Effector CD8-positive, alpha-beta T cell (primary cell): Measurements from ENCODE around the gene DMD.

Experiments used
- DNase-seq: peaks from one replicate; lab custom pipeline; 2025; lab: John Stamatoyannopoulos, UW

DMD gene

DNA sequence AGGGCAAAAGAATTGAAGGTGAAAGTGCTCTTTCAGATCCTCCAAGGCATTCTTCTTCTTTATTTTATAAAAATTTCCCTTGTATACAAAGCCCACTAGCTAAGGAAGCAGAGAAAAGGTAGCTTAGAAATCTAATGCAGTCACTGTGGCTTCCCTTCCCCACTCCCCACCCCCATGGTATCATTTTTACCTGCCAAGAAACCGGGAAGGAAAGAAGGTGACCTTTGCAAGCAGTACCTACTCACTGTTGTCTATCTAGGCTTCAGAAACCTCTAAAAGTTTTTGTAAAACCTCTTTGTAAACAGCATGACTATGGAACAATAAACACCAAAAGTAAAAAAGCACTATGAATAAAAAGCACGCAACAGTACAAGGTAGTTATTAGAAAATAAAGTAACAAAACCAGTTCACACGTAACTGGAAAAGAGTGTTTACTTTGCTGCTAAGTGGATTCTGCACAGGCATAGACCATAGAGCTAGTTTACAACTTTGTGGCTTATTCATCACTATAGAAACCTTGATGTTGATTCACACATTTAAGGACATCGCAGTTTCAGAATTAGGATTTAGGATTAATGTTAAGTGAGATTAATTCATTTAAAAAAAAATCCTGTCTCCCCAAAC lies 2029.9 kb downstream of the DMD start:
- DNase-seq, result no peak

DNA sequence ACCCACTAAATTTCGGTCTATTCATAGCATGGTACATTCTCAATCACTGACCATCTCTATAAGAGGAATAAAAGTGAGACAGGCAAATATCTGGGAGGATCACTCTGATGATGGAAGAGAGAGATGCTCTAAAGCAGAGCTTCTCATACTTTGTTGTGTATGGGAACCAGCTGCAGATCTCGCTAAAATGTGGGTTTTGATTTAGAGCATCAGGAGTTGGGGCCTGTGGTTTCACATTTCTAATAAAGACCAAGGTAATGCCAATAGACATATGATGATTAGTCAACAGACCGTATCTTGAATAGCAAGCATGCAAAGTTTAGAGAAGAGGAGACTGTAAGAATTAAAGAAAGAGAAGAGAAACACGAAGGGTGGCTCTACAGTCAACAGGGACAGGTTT lies 2032.1 kb downstream of the DMD start:
- no peak for DNase-seq

DNA sequence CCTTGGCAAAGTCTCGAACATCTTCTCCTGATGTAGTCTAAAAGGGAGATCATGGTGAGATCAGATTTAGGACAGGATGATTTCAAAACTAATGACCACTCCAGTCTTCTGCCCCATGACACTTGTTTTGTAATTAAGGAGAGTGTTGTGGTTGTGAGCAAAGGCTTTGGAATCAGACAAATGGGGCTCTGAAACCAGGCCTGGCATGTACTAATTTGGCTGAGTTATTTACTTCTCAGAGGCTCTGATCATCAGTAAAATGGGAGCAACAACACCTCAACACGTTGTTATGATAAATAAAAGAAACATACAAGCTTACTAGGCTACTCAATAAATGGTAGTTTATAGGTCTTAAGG lies 2032.6 kb downstream of the DMD start:
- DNase-seq, result no peak

DNA sequence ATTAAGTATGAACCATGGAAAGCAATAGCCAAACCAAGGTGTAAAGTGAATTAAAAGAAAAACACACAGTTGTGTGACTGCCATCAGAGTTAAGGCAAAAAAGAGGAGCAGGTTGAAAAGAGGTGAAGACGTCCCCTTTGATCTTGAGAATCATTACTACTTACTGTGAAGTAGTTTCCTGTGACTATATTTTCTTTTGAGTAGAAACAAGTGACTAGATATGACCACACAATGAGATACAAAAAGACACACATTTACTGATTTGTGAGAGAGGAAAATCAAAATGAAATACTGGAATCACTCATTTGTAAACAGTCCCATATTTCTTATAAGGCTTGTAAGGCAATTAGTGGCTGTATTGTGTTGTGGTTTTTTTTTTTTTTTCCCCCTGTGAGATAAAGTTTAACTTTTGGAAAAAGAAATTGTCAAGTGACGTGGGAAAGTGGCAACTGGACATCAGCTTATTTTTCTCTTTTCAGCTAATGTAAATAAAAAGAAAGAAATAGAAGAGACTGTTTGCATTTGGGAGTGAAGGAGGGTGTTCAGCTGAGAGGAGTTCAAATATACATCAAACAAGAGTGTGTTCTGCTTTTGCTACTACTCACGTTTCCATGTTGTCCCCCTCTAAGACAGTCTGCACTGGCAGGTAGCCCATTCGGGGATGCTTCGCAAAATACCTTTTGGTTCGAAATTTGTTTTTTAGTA lies 2033.1 kb downstream of the DMD start:
- DNase-seq, result no peak

DNA sequence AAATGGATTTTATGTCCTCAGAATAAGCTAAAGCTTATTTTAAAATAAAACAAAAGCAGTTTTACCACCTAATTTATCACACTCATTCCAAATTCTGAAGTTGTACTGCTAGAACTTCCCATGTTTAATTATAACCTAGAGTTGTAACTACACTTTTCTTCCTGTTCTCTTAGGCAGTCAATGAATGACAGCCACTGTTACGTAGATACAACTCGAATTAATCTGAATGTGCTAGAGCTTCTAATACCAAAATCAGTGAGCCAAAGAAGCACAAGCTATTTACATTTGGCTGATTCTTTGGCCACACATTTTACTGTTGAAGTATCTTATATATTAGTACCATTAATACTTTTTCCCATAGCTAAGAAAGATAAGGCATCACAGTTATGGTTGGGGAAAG lies 2040.6 kb downstream of the DMD start:
- DNase-seq, result no peak

DNA sequence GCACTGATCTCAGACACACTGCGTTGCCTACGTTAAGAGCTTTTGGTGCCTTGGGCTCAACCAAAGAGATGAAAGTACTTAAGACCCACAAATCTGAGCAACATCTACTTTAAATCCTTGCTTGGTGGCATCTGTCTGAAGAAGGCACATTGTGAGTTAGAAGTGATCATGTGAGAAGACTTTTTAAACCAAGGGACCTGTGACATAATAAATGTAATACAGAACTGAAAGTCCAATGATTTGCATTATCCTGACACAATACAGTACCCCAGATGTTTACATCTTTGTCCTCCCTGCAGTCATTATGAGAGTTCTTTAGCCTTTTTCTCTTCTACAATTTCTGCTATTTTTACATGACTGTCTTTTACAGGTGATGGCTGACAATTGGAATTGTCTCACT lies 2042.8 kb downstream of the DMD start:
- DNase-seq, result no peak

DNA sequence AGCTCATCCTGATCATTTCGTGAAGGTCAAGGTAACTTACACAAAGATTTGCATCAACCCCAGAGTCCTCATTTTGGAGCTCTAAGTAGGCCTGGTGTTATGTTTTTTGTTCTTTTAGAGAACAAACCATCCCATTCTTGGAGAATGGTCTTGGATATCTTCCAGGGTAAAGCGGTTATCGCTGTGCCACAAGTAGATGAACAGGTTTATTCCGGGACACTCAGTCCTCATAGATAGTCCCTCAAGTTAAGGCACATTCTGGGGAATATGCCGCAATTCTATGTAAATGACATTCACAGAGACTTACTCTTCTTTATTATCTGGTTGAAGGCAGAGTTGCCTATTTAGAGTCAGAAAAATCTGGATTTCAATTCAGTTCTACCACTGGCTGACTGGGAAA lies 2044.5 kb downstream of the DMD start:
- no peak for DNase-seq

DNA sequence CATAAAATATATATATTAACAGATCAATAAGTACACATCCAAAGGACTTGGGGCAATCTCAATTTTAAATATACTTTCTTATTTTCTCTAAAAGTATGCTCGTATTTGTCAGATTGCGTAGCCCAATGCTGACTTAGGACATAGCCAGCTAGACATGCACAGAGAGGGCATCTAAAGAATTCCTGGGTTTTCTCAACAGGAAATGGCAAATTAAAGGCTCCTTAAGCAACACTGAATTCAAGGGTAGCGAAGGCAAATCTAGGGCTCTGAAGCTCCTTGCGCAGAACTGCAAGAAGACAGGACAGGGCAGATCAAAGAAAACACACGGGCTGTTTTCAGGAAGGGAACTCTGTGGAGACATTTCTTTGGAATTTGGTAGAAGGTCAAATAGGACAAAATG lies 2044.9 kb downstream of the DMD start:
- DNase-seq, result no peak

DNA sequence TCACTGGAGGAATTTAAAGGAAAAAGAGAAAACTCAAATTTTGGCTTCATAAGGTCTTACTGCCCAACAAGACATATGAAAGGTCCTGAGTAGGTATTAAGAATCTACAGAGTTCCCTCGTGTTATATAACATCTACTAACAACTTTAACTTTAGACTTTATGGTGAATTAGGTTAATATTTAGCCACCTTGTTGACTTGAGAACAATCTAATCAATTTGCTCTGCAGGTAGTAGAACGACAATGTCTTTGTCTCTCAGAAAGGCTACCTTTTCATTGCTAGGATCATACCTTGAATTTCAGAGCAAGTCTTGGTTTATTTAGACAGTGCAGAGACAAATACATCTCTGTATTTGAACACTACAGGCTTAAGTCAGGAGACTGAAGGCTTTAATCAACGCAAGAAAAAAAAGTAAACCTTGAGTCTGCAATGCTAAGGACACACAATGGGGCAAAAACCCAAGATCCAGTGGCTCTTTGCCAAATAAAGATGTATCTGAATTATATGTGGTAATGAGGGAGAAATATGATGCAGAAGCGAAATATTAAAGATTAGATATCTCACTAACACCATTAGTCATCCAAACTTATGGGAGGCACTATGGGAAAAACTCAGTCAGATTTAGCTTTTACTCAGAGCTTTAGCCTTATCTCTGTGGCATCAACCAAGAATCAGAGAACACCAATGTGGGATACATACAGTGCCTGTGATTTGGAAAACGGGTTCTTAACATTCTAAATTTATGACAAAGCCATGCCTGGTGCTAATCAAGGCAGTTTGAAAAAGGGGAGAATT lies 2045.9 kb downstream of the DMD start:
- no peak for DNase-seq

DNA sequence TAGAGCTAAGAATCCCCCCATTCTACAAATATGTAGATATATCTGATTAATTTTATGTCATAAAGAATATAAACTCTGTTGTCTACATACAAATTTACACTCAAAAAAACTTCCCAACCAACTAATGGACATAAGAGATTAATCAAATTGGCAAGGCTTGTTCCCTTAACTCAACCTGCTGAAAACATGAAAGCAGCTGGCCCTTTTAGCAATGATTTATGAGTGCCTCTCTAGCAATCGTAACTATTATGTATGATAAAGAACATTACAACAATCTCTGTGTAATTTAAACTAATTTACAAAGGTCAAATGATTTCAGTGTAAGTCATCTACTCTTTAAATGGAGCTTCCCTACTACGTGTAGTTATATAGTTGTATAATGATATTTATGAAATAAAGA lies 2056.4 kb downstream of the DMD start:
- no peak for DNase-seq

DNA sequence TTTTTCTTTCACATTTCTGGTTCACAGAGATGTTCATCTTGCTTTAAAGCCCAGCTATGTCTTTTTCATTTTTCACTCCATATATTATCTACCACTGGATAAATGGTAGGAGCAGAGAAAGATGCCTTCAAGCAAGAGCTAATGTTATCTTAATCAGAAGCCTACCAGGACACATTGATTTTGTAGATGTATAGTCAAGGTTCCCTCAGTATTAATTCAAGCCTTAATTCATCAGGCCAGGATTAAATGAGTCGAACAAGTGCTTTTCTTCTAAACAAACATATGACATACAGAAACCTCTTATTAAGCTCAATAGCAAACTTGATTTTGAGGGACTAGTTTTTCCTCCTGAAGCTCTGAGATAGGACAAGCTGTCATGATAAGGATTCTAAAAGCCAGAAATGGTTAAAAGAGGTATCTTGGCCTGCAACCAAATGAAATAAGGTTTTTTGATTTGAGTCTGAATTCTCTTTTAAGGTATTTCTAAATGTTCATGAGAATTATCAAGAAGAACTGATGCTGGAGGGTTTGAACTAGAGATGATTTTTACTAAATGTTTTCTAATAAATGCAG lies 2057.8 kb downstream of the DMD start:
- DNase-seq, result no peak

DNA sequence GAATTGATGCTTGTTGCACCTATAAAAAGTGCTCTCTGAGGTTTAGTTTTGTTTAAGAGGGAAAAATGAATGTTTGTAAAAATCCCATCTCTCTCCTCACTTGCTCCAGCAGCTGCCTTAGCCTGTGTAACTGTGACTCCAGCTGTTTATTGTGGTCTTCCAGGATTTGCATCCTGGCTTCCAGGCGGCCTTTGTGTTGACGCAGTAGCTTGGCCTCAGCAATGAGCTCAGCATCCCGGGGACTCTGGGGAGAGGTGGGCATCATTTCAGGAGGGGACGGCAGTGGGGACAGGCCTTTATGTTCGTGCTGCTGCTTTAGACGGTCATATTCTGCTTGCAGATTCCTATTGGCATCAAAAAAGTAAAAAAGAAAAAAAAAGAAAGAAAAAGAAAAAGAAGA lies 2064.2 kb downstream of the DMD start:
- no peak for DNase-seq

DNA sequence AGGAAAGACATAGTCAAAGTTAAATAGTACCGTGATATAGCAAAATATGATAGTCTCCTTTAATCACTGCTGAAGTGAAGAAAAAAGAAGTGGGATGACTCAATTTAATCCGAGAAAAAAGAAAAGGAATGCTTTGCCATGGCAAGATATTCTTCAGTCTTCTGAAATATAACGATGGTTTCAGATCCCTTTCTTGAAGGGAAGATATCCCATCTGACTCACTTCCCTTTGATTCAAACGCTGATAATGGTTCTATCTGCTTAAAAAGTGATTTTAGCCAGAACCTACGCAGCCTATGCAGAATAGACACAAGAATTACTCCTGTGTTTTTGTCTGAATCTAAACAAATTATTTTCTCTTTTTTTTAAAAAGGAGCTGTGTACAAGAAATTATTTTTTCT lies 2071.4 kb downstream of the DMD start:
- DNase-seq, result no peak

DNA sequence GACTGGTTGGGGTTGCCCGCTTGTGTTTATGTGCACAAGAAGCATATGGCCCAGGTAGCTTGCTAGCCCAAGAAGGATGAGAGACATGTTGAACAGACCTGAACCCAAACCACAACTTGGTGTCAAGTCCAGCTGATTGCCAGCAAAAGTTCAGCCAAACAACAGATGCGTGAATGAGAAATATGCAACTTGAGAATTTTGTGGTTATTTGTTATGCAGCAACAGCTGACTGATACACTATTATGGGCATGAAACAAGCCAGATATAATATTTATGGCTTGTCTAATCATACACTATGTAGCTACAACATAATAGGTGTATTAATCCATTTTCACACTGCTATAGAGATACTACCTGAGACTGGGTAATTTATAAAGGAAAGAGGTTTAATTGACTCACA lies 2073.2 kb downstream of the DMD start:
- DNase-seq, result no peak

DNA sequence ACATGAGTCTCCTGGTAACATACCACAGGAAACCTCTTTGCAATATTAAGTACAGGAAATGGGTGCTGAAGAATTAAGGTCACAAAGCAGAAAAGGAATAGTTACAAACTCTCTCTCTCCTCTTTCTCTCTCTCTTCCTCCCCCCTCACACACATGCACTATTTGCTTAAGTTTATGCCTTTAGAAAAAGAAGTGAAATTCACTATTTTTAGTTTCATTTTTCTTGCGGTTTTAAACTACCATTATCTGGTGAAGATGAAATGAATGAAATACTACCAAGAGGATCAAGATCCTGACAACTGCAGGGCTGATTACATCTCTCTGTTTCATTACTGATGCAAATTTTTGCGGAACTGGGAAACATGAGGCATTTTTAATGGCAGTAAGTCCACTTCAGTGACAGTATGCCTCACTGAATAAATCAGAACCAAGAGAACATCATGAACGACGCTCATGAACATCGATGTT lies 2075.2 kb downstream of the DMD start:
- DNase-seq, result no peak

DNA sequence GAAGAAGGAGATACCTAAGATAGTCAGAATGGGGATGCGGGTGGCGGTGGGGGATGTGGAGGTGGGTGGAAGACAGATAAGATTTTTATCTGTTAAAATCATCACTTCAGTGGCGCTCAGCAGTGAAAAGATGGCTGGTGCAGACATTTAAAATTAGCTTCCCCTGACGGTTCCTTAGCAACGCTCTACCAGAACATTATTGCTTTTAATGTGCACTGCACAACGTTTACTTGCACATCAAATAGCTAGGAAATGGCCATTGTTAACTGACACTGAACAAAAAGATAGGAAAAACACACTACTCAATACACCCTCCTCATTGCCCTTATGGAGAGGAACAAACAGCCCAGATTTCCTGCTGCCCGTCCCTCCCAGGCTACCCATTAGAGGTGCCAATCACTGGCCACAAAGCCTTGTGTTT lies 2078.5 kb downstream of the DMD start:
- no peak for DNase-seq

DNA sequence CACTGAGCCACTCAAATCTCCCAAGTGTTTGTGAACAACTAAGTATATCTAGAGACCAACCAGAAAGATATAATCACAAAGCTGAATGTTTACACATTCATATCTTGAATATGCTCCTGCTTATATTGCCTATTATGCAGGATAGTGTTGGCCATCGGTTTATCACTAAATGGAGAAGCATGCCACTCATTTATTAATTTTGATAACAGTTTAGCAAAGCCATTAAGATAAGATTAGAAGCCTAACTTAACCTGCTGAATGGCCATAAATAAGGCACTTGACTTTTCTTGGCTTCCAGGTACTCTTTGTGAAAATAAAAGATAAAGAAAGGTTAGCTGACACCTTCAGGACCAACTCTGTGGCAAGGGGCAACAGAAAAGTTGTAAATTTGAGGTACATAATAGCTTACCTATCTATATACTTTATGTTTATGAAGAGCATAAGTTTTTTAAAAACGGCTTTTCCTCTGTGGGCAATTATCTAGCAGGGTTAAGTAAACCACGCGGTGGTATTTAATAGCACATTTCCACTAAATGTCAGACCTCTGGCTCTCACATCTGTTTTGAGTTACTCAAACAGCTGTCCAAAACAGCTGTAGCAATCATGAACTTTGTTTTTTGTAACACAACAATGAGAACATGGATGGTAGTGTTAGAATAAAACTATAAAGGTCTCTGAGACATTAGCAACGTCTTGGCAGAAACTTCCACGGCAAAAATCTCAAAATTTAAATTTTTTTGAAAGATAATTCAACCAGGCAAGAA lies 2080.7 kb downstream of the DMD start:
- DNase-seq, result no peak

DNA sequence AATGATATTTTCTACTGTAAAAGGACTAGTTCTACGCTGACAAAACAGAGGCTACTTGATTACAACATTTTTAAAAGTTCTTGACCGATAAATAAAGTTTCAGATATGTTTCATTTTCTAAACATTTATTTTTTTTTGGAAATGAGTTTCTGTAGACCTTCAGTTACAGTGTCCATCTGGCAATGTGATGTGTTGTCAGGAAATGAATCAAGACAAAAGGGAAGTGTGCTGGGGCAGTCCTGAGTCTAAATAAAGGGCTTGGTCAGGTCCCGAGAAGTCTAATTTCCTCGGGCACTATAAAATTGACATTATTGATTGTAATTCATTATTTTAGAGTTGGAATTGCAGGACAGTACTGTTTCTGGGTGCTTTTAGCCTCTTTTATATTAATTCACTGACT lies 2082.5 kb downstream of the DMD start:
- no peak for DNase-seq

DNA sequence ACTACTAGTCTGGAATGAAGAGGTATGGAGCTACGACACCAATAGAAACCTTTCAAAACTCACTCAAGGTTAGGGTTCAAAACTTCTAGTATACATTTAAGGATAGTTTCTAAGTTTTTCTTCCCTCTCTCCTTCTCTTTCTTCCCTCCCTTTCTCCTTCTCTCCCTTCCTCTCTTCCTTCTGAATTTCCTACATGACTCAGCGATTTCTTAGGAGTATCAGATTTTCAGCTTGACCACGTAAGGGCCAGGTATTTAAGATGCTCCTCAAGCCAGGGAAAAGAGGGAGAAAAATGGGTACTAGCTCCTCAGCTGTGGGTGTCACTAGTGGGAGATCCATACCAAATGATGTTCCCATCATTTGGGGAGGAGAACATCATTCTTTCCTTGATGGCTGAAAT lies 2083.6 kb downstream of the DMD start:
- DNase-seq, result no peak

DNA sequence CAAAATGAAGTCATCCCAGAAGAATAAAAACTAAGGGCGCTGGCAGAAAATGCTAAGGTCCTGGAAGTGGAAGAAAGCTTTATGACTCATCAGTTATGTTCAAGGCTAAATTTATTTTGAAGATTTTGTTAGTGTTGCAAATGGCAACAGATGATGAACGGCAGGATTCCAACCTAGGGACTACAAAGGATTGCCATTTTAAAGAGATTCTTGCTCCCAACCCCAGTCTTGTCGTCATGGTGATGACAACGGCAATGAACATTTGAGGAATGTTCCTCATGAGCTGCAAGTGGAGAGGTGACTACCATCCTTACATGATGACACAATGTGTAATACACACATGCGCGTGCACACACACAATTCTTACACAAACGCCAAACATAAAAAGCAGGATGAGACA lies 2085.1 kb downstream of the DMD start:
- DNase-seq, result no peak

DNA sequence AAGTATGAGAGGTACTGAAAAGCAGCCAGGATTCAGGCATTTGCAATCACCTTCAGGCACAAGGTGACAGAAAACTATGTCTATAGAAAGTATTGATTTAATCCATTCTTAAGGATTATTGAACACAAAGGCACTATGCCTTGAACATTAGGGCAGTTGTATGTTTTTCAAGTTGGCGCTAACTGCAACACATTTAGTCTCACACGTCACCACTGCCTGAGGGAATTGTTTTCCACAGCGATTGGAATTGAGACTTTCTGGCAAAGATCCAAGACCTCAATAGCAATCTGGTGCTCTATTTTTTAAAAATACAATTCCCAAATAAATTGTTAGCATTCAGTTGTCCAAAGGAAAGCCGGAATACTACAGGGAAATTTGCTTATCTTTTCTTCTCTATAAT lies 2086.8 kb downstream of the DMD start:
- no peak for DNase-seq

DNA sequence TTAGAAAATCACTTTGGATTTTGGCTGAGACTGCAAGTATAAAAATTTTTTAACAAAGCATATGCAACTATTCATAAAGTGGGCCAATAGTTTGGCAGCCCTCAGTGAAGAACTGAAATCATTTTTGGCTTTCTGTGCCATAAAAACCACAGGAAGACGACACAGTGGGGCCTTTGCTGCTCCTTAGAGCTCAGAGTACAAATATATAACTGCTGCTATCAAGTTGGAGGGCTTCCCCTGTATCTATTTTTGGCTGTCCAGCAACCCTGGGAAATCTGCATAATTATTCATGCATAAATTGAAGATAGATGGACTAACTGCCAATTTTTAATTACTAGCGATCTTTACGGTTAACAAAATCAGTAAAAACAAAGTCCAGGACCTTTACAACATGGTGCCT lies 2088.0 kb downstream of the DMD start:
- no peak for DNase-seq
